DOHH2 (cell line): Measurements from ENCODE around the gene CFAP61.

ENCODE experiments used
- H3F3A ChIP-seq: fragments of 200-600 bp; sonication (generic), shearing (Covaris generic); 2 replicates; pipeline ENCODE4 v1.6.0; 2016; ENCODE audit warnings: antibody characterized with exemption, mild to moderate bottlenecking; ENCODE audit not compliant: control insufficient read depth, insufficient read depth
- H3K27ac ChIP-seq: fragments of 200-600 bp; sonication (generic); 2 replicates; pipeline ENCODE4 v1.5.1; 2014; ENCODE audit warnings: low read depth, mild to moderate bottlenecking, low read length, moderate library complexity
- H3K27me3 ChIP-seq: fragments of 200-600 bp; sonication (generic); 2 replicates; pipeline ENCODE4 v1.6.1; 2014; ENCODE audit warnings: mild to moderate bottlenecking, low read length, mixed read lengths; ENCODE audit not compliant: control insufficient read depth
- H3K36me3 ChIP-seq: fragments of 200-600 bp; sonication (generic); 2 replicates; pipeline ENCODE4 v1.6.1; 2014; ENCODE audit warnings: mild to moderate bottlenecking, low read length, moderate library complexity, mixed read lengths; ENCODE audit not compliant: control insufficient read depth
- H3K4me1 ChIP-seq: fragments of 200-600 bp; sonication (generic); 2 replicates; pipeline ENCODE4 v1.6.1; 2014; ENCODE audit warnings: mild to moderate bottlenecking, low read length, mixed read lengths; ENCODE audit not compliant: control insufficient read depth
- H3K4me2 ChIP-seq: fragments of 200-600 bp; sonication (generic); 2 replicates; pipeline ENCODE4 v1.6.0; 2014; ENCODE audit warnings: mild to moderate bottlenecking, low read length, moderate library complexity
- H3K4me3 ChIP-seq: fragments of 200-600 bp; sonication (generic); 2 replicates; pipeline ENCODE4 v1.5.1; 2014; ENCODE audit warnings: mild to moderate bottlenecking, low read length, mixed read lengths
- H3K79me2 ChIP-seq: fragments of 200-600 bp; sonication (generic); 2 replicates; pipeline ENCODE4 v1.6.1; 2014; ENCODE audit warnings: mild to moderate bottlenecking, low read length, mixed read lengths; ENCODE audit not compliant: control insufficient read depth
- H3K9me2 ChIP-seq: fragments of 200-600 bp; sonication (generic); replicated peaks from 2 replicates; pipeline ENCODE4 v1.6.1; 2014; ENCODE audit warnings: mild to moderate bottlenecking, low read length, mixed read lengths; ENCODE audit not compliant: control insufficient read depth
- H3K9me3 ChIP-seq: fragments of 200-600 bp; sonication (generic); 2 replicates; pipeline ENCODE4 v1.6.1; 2014; ENCODE audit warnings: antibody characterized with exemption, low read length, mixed read lengths; ENCODE audit not compliant: control insufficient read depth, insufficient read depth
- H4K20me1 ChIP-seq: fragments of 200-600 bp; sonication (generic); 2 replicates; pipeline ENCODE4 v1.6.0; 2014; ENCODE audit warnings: low read depth, mild to moderate bottlenecking, antibody characterized with exemption, low read length, moderate library complexity; ENCODE audit not compliant: control insufficient read depth, insufficient read depth
- CTCF ChIP-seq: fragments of 200-600 bp; sonication (generic); IDR thresholded peaks from one replicate; pipeline ENCODE4 v1.5.1; 2014; ENCODE audit warnings: antibody characterized with exemption, mild to moderate bottlenecking, low read depth, low read length; ENCODE audit not compliant: poor library complexity, severe bottlenecking
- EZH2phosphoT487 ChIP-seq: fragments of 200-600 bp; sonication (generic); IDR thresholded peaks from 2 replicates; pipeline ENCODE4 v1.6.1; 2017; ENCODE audit warnings: borderline replicate concordance, mild to moderate bottlenecking, antibody characterized with exemption, low read length, moderate library complexity, mixed read lengths

CFAP61 gene

GRCh38 chr20:20199361-20200160 is 147.2 kb downstream of the CFAP61 start:
- Histone ChIP-seq H3K9me2 (no peaks in the 10 kb centered on the region), H3K79me2 (no peaks in the 10 kb centered on the region), H3K4me1 (peaks cover 9% of the 10 kb centered on the region), H3K27ac (no peak overlapping the region), H3K4me2 (no peak overlapping the region), H3K9me3 (no peaks in the 10 kb centered on the region), H4K20me1 (no peaks in the 10 kb centered on the region), H3F3A (no peaks in the 10 kb centered on the region), H3K36me3 (no peaks in the 10 kb centered on the region), H3K27me3 (no peaks in the 10 kb centered on the region), H3K4me3 (no peak overlapping the region)
- no peak for TF ChIP-seq CTCF
- TF ChIP-seq EZH2phosphoT487: no peak

- Histone ChIP-seq H3K27me3 (no peaks in the 10 kb centered on the region), H3K4me2 (peak overlapping the region; percentile 39), H4K20me1 (no peaks in the 10 kb centered on the region), H3K4me3 (peak overlapping the region; percentile 27), H3K36me3 (no peaks in the 10 kb centered on the region), H3K27ac (no peak overlapping the region), H3K9me3 (no peaks in the 10 kb centered on the region), H3F3A (no peaks in the 10 kb centered on the region), H3K9me2 (no peaks in the 10 kb centered on the region), H3K4me1 (peaks cover 9% of the 10 kb centered on the region), H3K79me2 (no peaks in the 10 kb centered on the region)
- TF ChIP-seq EZH2phosphoT487 (no peak), CTCF (no peak)
Measured at GRCh38 chr20:20201124-20201523, 148.8 kb downstream of the CFAP61 start.

DNA sequence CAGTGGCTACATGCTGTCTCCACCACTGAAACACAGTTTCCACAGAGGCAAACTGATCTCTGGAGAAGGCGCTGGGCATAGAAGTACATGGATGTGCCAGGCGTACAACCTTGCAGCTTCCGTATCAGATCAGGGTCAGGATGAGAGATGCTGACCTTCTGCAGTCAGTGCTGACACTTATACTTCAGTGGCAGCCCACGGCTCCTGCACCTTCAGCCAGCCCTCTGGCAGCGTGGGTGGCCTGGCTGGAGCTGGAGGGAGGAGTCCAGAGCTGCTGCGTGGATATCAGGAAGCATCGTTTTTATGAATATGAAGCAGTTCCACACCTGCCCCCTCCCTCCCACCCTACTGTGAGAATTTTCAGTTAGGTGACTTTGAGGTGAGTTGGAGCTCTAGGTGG is 149.3 kb downstream of the CFAP61 start:
- peak overlapping the region; percentile 27 for H3K4me3 ChIP-seq
- no peaks in the 10 kb centered on the region for H3K9me2 ChIP-seq
- H3K27ac ChIP-seq: no peak overlapping the region
- H3K79me2 ChIP-seq: no peaks in the 10 kb centered on the region
- TF ChIP-seq EZH2phosphoT487: no peak
- no peak for TF ChIP-seq CTCF
- H3K4me1 ChIP-seq: peaks cover 9% of the 10 kb centered on the region
- no peaks in the 10 kb centered on the region for H3K27me3 ChIP-seq
- no peaks in the 10 kb centered on the region for H3K9me3 ChIP-seq
- no peaks in the 10 kb centered on the region for H3K36me3 ChIP-seq
- H3F3A ChIP-seq: no peaks in the 10 kb centered on the region
- no peaks in the 10 kb centered on the region for H4K20me1 ChIP-seq
- H3K4me2 ChIP-seq: peak overlapping the region; percentile 39; the same call in 1 of the 2 replicates
